ENCODE results near the gene SSR4.

DNA sequence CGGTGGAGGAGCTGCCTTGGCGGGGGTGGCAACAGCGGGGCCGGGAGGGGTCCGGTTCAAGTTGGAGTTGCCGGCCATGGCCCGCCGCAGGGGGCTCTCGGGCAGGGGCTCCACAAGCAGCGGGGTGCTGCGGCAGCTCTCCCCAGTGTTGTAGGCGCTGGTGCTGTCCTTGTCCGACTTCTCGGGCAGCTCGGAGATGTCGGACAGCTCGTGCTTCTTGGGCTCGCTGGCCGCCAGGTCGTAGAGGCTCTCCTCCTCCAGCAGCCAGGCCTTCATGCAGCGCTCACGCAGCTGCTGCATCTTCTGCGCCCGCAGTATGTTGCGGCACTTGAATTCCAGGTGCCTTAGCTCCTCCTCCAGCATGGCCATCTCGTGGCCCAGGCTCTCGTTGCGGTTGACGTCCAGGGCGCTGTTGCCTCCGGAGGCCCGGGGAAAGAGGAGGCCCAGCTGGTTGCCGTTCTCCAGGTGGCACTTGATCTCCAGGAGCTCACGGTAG lies 9.7 kb downstream of the SSR4 start:
- TF ChIP-seq CTCF (conservative IDR thresholded peaks at IDR 0.05; ENCODE audit: low read length) (no peak), EZH2phosphoT487 (IDR thresholded peaks at IDR 0.05; ENCODE audit: borderline replicate concordance) (no peak)

All from Loucy (cell line).